HEK293 (cell line): ENCODE measurements around the gene MXI1.

Source experiments
- FEZF1 ChIP-seq: fragments of 450-650 bp; formaldehyde crosslinking; IDR thresholded peaks from 2 replicates; pipeline ENCODE4 v1.5.1; 2016; ENCODE audit warnings: missing biosample characterization, missing genetic modification characterization
- GLIS1 ChIP-seq: fragments of 450-650 bp; formaldehyde crosslinking; IDR thresholded peaks from 2 replicates; pipeline ENCODE4 v1.5.1; 2016; ENCODE audit warnings: missing biosample characterization, missing genetic modification characterization
- GLIS2 ChIP-seq: fragments of 450-650 bp; formaldehyde crosslinking; IDR thresholded peaks from 2 replicates; pipeline ENCODE4 v1.5.1; 2016; ENCODE audit warnings: missing biosample characterization, missing genetic modification characterization
- KLF10 ChIP-seq: fragments of 450-650 bp; IDR thresholded peaks from 2 replicates; pipeline ENCODE4 v1.5.1; 2018; ENCODE audit warnings: missing biosample characterization, mild to moderate bottlenecking, missing genetic modification characterization
- MYNN ChIP-seq: fragments of 450-650 bp; formaldehyde crosslinking; IDR thresholded peaks from 2 replicates; pipeline ENCODE4 v1.5.1; 2016; ENCODE audit warnings: missing biosample characterization, missing genetic modification characterization, borderline replicate concordance
- MZF1 ChIP-seq: fragments of 450-650 bp; formaldehyde crosslinking; IDR thresholded peaks from 2 replicates; pipeline ENCODE4 v1.5.1; 2017; ENCODE audit warnings: missing biosample characterization, missing genetic modification characterization, borderline replicate concordance
- SALL2 ChIP-seq: fragments of 450-650 bp; formaldehyde crosslinking; IDR thresholded peaks from 2 replicates; pipeline ENCODE4 v1.5.0; 2017; ENCODE audit warnings: missing biosample characterization, mild to moderate bottlenecking, missing genetic modification characterization, borderline replicate concordance
- ZBTB48 ChIP-seq: fragments of 450-650 bp; formaldehyde crosslinking; IDR thresholded peaks from 2 replicates; pipeline ENCODE4 v1.5.1; 2016; ENCODE audit warnings: missing biosample characterization, missing genetic modification characterization
- ZNF155 ChIP-seq: fragments of 450-650 bp; formaldehyde crosslinking; IDR thresholded peaks from 2 replicates; pipeline ENCODE4 v1.5.1; 2016; ENCODE audit warnings: missing biosample characterization, missing genetic modification characterization
- ZNF169 ChIP-seq: fragments of 450-650 bp; formaldehyde crosslinking; IDR thresholded peaks from 2 replicates; pipeline ENCODE4 v1.5.1; 2016; ENCODE audit warnings: missing biosample characterization, missing genetic modification characterization
- ZNF174 ChIP-seq: fragments of 450-650 bp; formaldehyde crosslinking; IDR thresholded peaks from 2 replicates; pipeline ENCODE4 v1.5.0; 2017; ENCODE audit warnings: missing biosample characterization, mild to moderate bottlenecking, missing genetic modification characterization
- ZNF214 ChIP-seq: fragments of 450-650 bp; formaldehyde crosslinking; IDR thresholded peaks from 2 replicates; pipeline ENCODE4 v1.5.1; 2017; ENCODE audit warnings: missing biosample characterization, mild to moderate bottlenecking, missing genetic modification characterization, borderline replicate concordance
- ZNF239 ChIP-seq: fragments of 450-650 bp; formaldehyde crosslinking; IDR thresholded peaks from 2 replicates; pipeline ENCODE4 v1.5.1; 2016; ENCODE audit warnings: missing biosample characterization, missing genetic modification characterization
- ZNF274 ChIP-seq, 2 experiments: fragments of 200-500 bp in 1 of 2; fragments of 450-650 bp in 1 of 2; sonication (Bioruptor generic) in 1 of 2; formaldehyde crosslinking in 1 of 2; IDR thresholded peaks; 2 replicates each; pipeline versions ENCODE4 v1.5.1 to v1.6.1; 2014 to 2016; ENCODE audit warnings: borderline replicate concordance in 1 of 2, inconsistent platforms in 1 of 2, low read length in 1 of 2, missing biosample characterization in 1 of 2, missing genetic modification characterization in 1 of 2
- ZNF473 ChIP-seq: fragments of 450-650 bp; formaldehyde crosslinking; IDR thresholded peaks from 2 replicates; pipeline ENCODE4 v1.5.1; 2017; ENCODE audit warnings: missing biosample characterization, missing genetic modification characterization
- ZNF560 ChIP-seq: fragments of 450-650 bp; formaldehyde crosslinking; IDR thresholded peaks from 2 replicates; pipeline ENCODE4 v1.5.1; 2017; ENCODE audit warnings: missing biosample characterization, missing genetic modification characterization, borderline replicate concordance
- ZNF561 ChIP-seq: fragments of 450-650 bp; IDR thresholded peaks from 2 replicates; pipeline ENCODE4 v1.5.1; 2018; ENCODE audit warnings: missing biosample characterization, missing genetic modification characterization, borderline replicate concordance
- ZNF571 ChIP-seq: fragments of 450-650 bp; formaldehyde crosslinking; IDR thresholded peaks from 2 replicates; pipeline ENCODE4 v1.5.0; 2017; ENCODE audit warnings: missing biosample characterization, missing genetic modification characterization
- ZNF585B ChIP-seq: fragments of 450-650 bp; formaldehyde crosslinking; IDR thresholded peaks from 2 replicates; pipeline ENCODE4 v1.5.1; 2016; ENCODE audit warnings: missing biosample characterization, missing genetic modification characterization
- ZNF610 ChIP-seq: fragments of 450-650 bp; formaldehyde crosslinking; IDR thresholded peaks from 2 replicates; pipeline ENCODE4 v1.5.1; 2016; ENCODE audit warnings: missing biosample characterization, missing genetic modification characterization, borderline replicate concordance
- ZNF768 ChIP-seq: fragments of 450-650 bp; formaldehyde crosslinking; IDR thresholded peaks from 2 replicates; pipeline ENCODE4 v1.5.1; 2018; ENCODE audit warnings: missing biosample characterization, mild to moderate bottlenecking, missing genetic modification characterization
- ZNF830 ChIP-seq: fragments of 450-650 bp; IDR thresholded peaks from 2 replicates; pipeline ENCODE4 v1.5.0; 2018; ENCODE audit warnings: missing biosample characterization, missing genetic modification characterization, low read depth, mild to moderate bottlenecking, moderate library complexity
- ZSCAN16 ChIP-seq: fragments of 450-650 bp; formaldehyde crosslinking; IDR thresholded peaks from 2 replicates; pipeline ENCODE4 v1.5.1; 2016; ENCODE audit warnings: missing biosample characterization, missing genetic modification characterization
- ZXDB ChIP-seq: fragments of 450-650 bp; formaldehyde crosslinking; IDR thresholded peaks from 2 replicates; pipeline ENCODE4 v1.5.1; 2016; ENCODE audit warnings: missing biosample characterization, missing genetic modification characterization
- TF ChIP-seq, protein P1 (sequence below): fragments of 450-650 bp; formaldehyde crosslinking; IDR thresholded peaks from 2 replicates; pipeline ENCODE4 v1.5.1; 2017; ENCODE audit warnings: missing biosample characterization, missing genetic modification characterization
- TF ChIP-seq, protein P2 (sequence below): fragments of 450-650 bp; formaldehyde crosslinking; IDR thresholded peaks from 2 replicates; pipeline ENCODE4 v1.5.1; 2017; ENCODE audit warnings: missing biosample characterization, missing genetic modification characterization
- TF ChIP-seq, protein P3 (sequence below): fragments of 450-650 bp; formaldehyde crosslinking; IDR thresholded peaks from 2 replicates; pipeline ENCODE4 v1.5.1; 2016; ENCODE audit warnings: missing biosample characterization, missing genetic modification characterization, borderline replicate concordance
- TF ChIP-seq, protein P4 (sequence below): fragments of 450-650 bp; formaldehyde crosslinking; IDR thresholded peaks from 2 replicates; pipeline ENCODE4 v1.5.1; 2017; ENCODE audit warnings: missing biosample characterization, missing genetic modification characterization
- TF ChIP-seq, protein P5 (sequence below): sonication (generic); formaldehyde crosslinking; IDR thresholded peaks from 2 replicates; pipeline ENCODE4 v1.8.1; 2022; ENCODE audit warnings: mild to moderate bottlenecking, moderate library complexity, missing genetic modification reagents

MXI1 gene

DNA sequence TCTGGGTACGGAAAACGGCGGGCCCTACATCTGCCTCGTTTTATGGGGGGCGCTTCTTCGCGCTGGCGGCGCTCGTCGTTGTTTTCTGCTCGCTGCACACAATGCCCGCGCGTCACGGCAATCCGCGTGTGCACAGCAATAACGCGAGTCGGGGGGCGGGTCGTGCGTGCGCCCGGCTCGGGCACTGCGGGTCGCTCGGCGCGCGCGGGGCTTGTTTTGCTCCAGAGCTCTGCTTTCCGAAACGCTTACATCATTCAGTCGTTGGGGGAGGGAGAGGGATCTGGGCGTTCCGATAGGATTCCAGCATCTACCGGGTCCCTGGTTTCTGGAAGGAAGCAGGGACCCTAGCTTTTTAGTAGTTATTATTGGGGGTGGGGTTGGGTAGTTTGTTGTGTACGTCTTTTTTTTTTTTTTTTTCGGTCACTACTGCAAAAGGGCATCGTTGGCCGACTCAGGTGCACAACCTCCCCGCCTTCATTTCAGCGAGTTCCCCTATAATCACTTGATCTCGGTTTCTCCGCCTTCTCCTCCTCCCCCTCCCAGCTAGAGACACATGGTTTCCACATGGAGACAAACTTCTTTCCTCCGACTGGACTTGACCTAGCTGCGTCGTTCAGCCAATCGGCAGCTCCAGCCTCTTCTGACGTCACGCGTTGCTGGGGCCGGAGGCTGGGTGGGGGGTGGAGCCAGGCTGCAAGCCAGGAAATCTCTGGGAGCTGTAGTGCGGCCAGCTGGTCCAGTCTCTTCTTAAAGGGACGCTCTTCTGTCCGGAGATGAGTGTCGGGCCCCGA, 3.5 kb downstream of the MXI1 start (continued):
- TF ChIP-seq, protein P1, sequence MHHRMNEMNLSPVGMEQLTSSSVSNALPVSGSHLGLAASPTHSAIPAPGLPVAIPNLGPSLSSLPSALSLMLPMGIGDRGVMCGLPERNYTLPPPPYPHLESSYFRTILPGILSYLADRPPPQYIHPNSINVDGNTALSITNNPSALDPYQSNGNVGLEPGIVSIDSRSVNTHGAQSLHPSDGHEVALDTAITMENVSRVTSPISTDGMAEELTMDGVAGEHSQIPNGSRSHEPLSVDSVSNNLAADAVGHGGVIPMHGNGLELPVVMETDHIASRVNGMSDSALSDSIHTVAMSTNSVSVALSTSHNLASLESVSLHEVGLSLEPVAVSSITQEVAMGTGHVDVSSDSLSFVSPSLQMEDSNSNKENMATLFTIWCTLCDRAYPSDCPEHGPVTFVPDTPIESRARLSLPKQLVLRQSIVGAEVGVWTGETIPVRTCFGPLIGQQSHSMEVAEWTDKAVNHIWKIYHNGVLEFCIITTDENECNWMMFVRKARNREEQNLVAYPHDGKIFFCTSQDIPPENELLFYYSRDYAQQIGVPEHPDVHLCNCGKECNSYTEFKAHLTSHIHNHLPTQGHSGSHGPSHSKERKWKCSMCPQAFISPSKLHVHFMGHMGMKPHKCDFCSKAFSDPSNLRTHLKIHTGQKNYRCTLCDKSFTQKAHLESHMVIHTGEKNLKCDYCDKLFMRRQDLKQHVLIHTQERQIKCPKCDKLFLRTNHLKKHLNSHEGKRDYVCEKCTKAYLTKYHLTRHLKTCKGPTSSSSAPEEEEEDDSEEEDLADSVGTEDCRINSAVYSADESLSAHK: peak; percentile 70
- TF ChIP-seq ZNF155 (tag by site-specific recombination) (no peak), ZNF239 (tag by site-specific recombination) (no peak), GLIS1 (tag by site-specific recombination) (peak; percentile 35; the same call in 1 of the 2 replicates), ZNF561 (tag by site-specific recombination) (peak; percentile 54; the same call in 1 of the 2 replicates), MYNN (tag by site-specific recombination) (no peak), ZBTB48 (tag by site-specific recombination) (peak; percentile 82), ZNF560 (no peak), ZXDB (tag by site-specific recombination) (peak; percentile 79), ZNF610 (tag by site-specific recombination) (peak; percentile 48; the same call in 1 of the 2 replicates), ZNF214 (tag by site-specific recombination) (no peak), ZNF274 (IDR thresholded peaks at IDR 0.05; ENCODE audit: low read length) (no peak), ZNF274 (tag by site-specific recombination; IDR thresholded peaks at IDR 0.05; ENCODE audit: borderline replicate concordance) (no peak), FEZF1 (peak; percentile 95), ZNF571 (tag by site-specific recombination) (no peak), ZNF473 (tag by site-specific recombination) (no peak), ZNF830 (no peak), ZNF585B (tag by site-specific recombination) (no peak), KLF10 (tag by site-specific recombination) (peak; percentile 70; the same call in 1 of the 2 replicates), ZNF174 (tag by site-specific recombination) (no peak), ZNF169 (tag by site-specific recombination) (no peak), MZF1 (peak; percentile 91), SALL2 (no peak), GLIS2 (tag by site-specific recombination) (peak; percentile 63; the same call in 1 of the 2 replicates), ZNF768 (tag by site-specific recombination) (no peak), ZSCAN16 (tag by site-specific recombination) (no peak; the same call in 1 of the 2 replicates)
- TF ChIP-seq, protein P2, sequence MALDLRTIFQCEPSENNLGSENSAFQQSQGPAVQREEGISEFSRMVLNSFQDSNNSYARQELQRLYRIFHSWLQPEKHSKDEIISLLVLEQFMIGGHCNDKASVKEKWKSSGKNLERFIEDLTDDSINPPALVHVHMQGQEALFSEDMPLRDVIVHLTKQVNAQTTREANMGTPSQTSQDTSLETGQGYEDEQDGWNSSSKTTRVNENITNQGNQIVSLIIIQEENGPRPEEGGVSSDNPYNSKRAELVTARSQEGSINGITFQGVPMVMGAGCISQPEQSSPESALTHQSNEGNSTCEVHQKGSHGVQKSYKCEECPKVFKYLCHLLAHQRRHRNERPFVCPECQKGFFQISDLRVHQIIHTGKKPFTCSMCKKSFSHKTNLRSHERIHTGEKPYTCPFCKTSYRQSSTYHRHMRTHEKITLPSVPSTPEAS (tag by site-specific recombination): no peak; the same call in none of the 2 replicates
- TF ChIP-seq, protein P3, sequence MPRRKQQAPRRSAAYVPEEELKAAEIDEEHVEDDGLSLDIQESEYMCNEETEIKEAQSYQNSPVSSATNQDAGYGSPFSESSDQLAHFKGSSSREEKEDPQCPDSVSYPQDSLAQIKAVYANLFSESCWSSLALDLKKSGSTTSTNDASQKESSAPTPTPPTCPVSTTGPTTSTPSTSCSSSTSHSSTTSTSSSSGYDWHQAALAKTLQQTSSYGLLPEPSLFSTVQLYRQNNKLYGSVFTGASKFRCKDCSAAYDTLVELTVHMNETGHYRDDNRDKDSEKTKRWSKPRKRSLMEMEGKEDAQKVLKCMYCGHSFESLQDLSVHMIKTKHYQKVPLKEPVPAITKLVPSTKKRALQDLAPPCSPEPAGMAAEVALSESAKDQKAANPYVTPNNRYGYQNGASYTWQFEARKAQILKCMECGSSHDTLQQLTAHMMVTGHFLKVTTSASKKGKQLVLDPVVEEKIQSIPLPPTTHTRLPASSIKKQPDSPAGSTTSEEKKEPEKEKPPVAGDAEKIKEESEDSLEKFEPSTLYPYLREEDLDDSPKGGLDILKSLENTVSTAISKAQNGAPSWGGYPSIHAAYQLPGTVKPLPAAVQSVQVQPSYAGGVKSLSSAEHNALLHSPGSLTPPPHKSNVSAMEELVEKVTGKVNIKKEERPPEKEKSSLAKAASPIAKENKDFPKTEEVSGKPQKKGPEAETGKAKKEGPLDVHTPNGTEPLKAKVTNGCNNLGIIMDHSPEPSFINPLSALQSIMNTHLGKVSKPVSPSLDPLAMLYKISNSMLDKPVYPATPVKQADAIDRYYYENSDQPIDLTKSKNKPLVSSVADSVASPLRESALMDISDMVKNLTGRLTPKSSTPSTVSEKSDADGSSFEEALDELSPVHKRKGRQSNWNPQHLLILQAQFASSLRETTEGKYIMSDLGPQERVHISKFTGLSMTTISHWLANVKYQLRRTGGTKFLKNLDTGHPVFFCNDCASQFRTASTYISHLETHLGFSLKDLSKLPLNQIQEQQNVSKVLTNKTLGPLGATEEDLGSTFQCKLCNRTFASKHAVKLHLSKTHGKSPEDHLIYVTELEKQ (tag by site-specific recombination): 0 out of 2 replicates have a peak, but pooled peaks have one; percentile 11
- TF ChIP-seq, protein P4, sequence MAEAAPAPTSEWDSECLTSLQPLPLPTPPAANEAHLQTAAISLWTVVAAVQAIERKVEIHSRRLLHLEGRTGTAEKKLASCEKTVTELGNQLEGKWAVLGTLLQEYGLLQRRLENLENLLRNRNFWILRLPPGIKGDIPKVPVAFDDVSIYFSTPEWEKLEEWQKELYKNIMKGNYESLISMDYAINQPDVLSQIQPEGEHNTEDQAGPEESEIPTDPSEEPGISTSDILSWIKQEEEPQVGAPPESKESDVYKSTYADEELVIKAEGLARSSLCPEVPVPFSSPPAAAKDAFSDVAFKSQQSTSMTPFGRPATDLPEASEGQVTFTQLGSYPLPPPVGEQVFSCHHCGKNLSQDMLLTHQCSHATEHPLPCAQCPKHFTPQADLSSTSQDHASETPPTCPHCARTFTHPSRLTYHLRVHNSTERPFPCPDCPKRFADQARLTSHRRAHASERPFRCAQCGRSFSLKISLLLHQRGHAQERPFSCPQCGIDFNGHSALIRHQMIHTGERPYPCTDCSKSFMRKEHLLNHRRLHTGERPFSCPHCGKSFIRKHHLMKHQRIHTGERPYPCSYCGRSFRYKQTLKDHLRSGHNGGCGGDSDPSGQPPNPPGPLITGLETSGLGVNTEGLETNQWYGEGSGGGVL (tag by site-specific recombination): peak; percentile 57
- TF ChIP-seq, protein P5, sequence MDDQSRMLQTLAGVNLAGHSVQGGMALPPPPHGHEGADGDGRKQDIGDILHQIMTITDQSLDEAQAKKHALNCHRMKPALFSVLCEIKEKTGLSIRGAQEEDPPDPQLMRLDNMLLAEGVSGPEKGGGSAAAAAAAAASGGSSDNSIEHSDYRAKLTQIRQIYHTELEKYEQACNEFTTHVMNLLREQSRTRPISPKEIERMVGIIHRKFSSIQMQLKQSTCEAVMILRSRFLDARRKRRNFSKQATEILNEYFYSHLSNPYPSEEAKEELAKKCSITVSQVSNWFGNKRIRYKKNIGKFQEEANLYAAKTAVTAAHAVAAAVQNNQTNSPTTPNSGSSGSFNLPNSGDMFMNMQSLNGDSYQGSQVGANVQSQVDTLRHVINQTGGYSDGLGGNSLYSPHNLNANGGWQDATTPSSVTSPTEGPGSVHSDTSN (CRISPR knock-in tag): no peak
